ENCODE measurements around the gene SCGB3A1.

Gene SCGB3A1

GRCh38 chr5:180583738-180584137 is 7.6 kb downstream of the SCGB3A1 start:
- no peak for DNase-seq

- DNase-seq = no peak
These were observed 10.6 kb downstream of the SCGB3A1 start for GRCh38 chr5:180580681-180581080.

DNA sequence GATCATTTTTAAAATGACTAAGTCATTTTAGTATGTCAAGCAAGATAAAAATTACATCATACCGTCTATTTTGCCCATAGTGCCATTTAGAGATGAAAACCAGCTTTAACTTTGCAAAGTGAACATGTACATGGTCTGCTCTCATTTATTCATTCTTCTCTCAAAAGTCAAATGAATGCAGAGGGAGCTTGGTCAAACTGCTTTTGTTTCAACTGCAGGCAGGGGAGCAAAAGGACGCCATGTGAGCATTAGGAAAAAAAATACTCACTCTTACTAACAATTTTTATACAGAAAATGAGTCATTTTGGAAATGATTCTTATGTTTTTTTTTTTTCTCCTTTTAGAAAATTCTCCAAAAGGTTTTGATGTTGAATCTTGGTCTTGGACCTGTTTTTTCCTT is 15.7 kb downstream of the SCGB3A1 start:
- DNase-seq = no peak

DNA sequence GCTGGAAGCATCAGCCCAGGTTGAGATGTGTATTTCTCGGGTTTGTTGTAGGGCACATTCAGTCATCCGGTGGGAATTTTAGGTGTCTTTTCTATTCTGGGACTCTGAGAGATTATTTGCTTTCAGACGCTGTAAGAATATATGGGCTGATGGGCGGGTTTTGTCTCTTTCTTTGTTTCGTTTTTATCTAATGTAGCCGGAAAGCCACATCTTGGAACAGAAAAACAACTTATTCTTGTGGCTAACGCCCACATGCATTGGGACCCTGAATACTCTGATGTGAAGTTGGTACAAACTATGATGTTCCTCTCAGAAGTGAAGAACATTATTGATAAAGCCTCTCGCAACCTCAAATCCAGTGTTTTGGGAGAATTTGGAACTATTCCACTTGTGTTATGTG is 22.4 kb downstream of the SCGB3A1 start:
- DNase-seq = no peak

- DNase-seq = no peak
These were observed 27.3 kb downstream of the SCGB3A1 start for GRCh38 chr5:180563994-180564393.

- DNase-seq = no peak
These were observed 33.1 kb downstream of the SCGB3A1 start for GRCh38 chr5:180558232-180558631.

GRCh38 chr5:180557217-180557809 is 34.0 kb downstream of the SCGB3A1 start:
- DNase-seq = no peak

DNA sequence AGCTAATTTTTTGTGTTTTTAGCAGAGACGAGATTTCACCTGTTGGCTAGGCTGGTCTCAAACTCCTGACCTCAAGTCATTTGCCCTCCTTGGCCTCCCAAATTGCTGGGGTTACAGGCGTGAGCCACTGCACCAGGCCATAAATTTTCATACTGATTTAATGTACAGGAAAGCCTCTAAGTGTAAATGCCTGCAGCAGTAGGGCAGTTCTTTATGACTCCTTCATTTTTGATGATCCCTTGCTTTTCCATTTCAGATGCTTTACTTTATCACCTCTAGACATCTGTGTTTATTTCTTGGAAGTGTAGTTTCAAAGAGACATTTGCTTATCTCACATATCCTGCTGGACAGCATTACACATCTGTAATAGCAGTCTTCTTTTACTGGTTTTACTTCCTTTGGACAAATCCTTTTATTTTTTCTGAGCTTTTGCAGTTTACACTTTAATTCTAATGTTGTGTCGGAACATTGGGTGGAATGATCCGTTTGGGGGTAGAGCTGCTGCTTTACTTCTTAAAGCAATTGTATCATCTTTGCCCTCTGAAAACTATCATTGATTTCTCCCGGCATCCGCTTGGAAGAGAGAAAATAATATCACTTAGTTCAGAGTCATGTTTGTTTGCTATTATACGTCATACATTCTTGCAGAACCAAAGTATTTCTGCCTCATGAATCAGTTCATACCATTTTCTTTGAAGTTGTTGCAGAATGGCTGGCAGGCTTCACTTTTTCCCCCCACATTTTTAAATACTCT is 36.0 kb downstream of the SCGB3A1 start:
- no peak for DNase-seq

DNA sequence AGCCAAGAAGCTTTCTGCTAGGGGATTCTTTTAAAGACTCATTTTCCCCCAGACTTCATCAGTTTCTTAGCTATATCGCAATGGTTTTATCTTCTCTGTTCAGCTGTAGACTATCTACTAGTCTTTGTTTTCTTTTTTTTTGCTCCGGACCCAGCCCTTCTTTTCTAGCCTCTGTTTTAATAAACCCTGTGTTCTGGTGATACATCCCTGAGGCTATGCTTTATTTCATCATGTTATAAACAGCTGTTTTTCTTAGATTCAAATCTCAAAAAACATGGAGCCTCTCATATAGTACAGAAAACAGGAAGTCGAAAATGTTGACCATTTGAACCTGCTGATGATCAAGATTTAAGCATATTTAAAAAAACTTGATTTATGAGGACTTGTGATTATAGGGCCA is 37.8 kb downstream of the SCGB3A1 start:
- DNase-seq = no peak

- DNase-seq = no peak
These were observed 42.7 kb downstream of the SCGB3A1 start for GRCh38 chr5:180548563-180548962.

DNA sequence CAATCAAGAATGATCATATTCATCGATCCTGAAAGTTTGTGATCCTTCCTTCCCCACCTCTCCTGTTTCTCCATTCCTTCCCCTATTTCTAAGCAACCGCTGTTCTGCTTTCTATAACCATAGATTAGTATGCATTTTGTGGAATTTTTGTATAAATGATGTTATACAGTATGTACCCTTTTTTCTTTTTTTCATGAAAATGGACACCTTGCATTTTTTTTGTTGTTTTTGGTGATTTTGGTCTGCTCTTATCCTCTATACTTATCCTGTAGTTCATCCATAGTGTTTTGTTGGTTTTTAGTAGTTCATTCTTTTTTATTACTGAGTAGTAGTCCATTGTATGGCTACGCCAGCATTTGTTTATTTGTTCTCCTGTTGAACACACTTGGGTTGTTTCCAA is 46.1 kb downstream of the SCGB3A1 start:
- no peak for DNase-seq

DNA sequence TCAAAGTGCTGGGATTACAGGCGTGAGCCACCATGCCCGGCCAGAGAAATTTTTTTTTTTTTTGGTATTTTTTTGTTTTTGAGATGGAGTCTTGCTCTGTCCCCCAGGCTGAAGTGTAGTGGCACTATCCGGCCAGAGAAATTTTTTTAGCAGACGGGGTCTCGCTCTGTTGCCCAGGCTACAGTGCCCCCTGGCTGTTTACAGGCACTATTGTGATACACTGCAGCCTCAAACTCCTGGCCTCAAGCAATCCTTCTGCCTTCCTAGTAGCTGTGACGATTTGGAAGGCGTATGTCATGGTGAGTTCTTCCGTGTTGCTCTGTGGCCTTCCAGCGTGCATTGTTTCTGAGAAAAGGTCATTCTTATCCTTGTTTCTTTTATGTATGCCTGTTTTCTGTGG is 49.6 kb downstream of the SCGB3A1 start:
- no peak for DNase-seq
